GM12878 (cell line): Measurements from ENCODE around the gene BCORL1. TPM values are rescaled to one million over a fixed set of nuclear protein-coding genes. Genes with fewer than 3 reads are reported as not detected.

Experiments
- ATAC-seq: fragments of 200-7000 bp; cut with Tn5 transposase; 3 replicates; pipeline ENCODE4 v1.9.1; 2020; ENCODE audit warnings: mild to moderate bottlenecking, moderate library complexity
- BruUV-seq: library from RNA; stranded (reverse); fragments of 400-500 nt; replicated peaks from 2 replicates; lab custom pipeline; 2021; lab: Mats Ljungman, UMichigan
- CTCF ChIA-PET: fragments of 300-600 bp; sonication (Branson Sonifier 250); formaldehyde crosslinking; extraction: SDS; loops from one replicate; lab custom pipeline; 2021; ENCODE audit warnings: inconsistent platforms; lab: Yijun Ruan, JAX
- POLR2A ChIA-PET: fragments of 350-600 bp; formaldehyde crosslinking; extraction: SDS; loops from one replicate; lab custom pipeline; 2021; ENCODE audit warnings: inconsistent platforms; lab: Charles Lee
- RAD21 ChIA-PET: fragments of 300-600 bp; sonication (Branson Sonifier 250); formaldehyde crosslinking; loops from one replicate; lab custom pipeline; 2023; ENCODE audit warnings: antibody characterized with exemption; ENCODE audit not compliant: unreplicated experiment; lab: Charles Lee
- SMC1A ChIA-PET: fragments of 300-600 bp; sonication (Branson Sonifier 250); formaldehyde crosslinking; loops from one replicate; lab custom pipeline; 2023; ENCODE audit not compliant: unreplicated experiment, uncharacterized antibody; lab: Charles Lee
- DNase-seq: peaks from one replicate; pipeline ENCODE4 v3.0.0-alpha.2; 2011; ENCODE audit warnings: low read depth, low spot score
- FAIRE-seq: peaks from 3 replicates; lab custom pipeline; 2011; peaks lifted over from hg19 to GRCh38; lab: Jason Lieb, UNC
- H2AFZ ChIP-seq: 2 replicates; pipeline ENCODE4 v1.6.0; 2011; ENCODE audit warnings: low read depth, low read length, control low read depth; ENCODE audit not compliant: control insufficient read depth
- H3K27ac ChIP-seq: 2 replicates; pipeline ENCODE4 v1.5.1; 2011; ENCODE audit warnings: control low read depth; ENCODE audit not compliant: control insufficient read depth, insufficient read depth
- H3K27me3 ChIP-seq, 2 experiments: replicated peaks in 1 of 2; 2 replicates each; pipeline versions ENCODE4 v1.6.0 to v1.6.1; 2011; ENCODE audit warnings: low read length in 1 of 2; ENCODE audit not compliant: control insufficient read depth in 2 of 2, insufficient read depth in 2 of 2
- H3K36me3 ChIP-seq, 2 experiments: 2 replicates each; pipeline ENCODE4 v1.5.1; 2011; ENCODE audit warnings: low read length in 1 of 2; ENCODE audit not compliant: control insufficient read depth in 2 of 2, insufficient read depth in 2 of 2
- H3K4me1 ChIP-seq: 2 replicates; pipeline ENCODE4 v1.6.1; 2011; ENCODE audit warnings: mild to moderate bottlenecking, low read length, moderate library complexity, mixed read lengths; ENCODE audit not compliant: control insufficient read depth, insufficient read depth
- H3K4me2 ChIP-seq: 2 replicates; pipeline ENCODE4 v1.6.0; 2011; ENCODE audit warnings: control low read depth; ENCODE audit not compliant: control insufficient read depth, insufficient read depth
- H3K4me3 ChIP-seq: fragments of 200-600 bp; sonication (generic); 2 replicates; pipeline ENCODE4 v1.5.1; 2016
- H3K79me2 ChIP-seq: 2 replicates; pipeline ENCODE4 v1.6.0; 2011; ENCODE audit warnings: low read length; ENCODE audit not compliant: control insufficient read depth, insufficient read depth
- H3K9ac ChIP-seq: 2 replicates; pipeline ENCODE4 v1.8.0; 2011; ENCODE audit warnings: low read length, control low read depth, mixed read lengths; ENCODE audit not compliant: control insufficient read depth, insufficient read depth
- H3K9me3 ChIP-seq: replicated peaks from 3 replicates; pipeline ENCODE4 v1.5.1; 2011; ENCODE audit warnings: mild to moderate bottlenecking, low read length; ENCODE audit not compliant: control insufficient read depth, insufficient read depth
- H4K20me1 ChIP-seq: 2 replicates; pipeline ENCODE4 v1.6.0; 2011; ENCODE audit not compliant: control insufficient read depth, insufficient read depth
- ATF3 ChIP-seq: IDR thresholded peaks from 2 replicates; pipeline ENCODE4 v1.6.1; 2011; ENCODE audit warnings: low read depth, mild to moderate bottlenecking, low read length, moderate library complexity, borderline replicate concordance; ENCODE audit errors: extremely low read depth
- BCL11A ChIP-seq: IDR thresholded peaks from 2 replicates; pipeline ENCODE4 v1.6.1; 2011; ENCODE audit warnings: low read depth, low read length
- CEBPB ChIP-seq, 2 experiments: fragments of 150-350 bp in 1 of 2; IDR thresholded peaks; 2 replicates each; pipeline ENCODE4 v1.6.1; 2012 to 2014; ENCODE audit warnings: low read depth in 2 of 2, low read length in 2 of 2, borderline replicate concordance in 1 of 2, inconsistent platforms in 1 of 2
- EZH2 ChIP-seq: IDR thresholded peaks from 2 replicates; pipeline ENCODE4 v1.6.1; 2012; ENCODE audit warnings: low read depth, mild to moderate bottlenecking, control low read depth, inconsistent platforms, low read length, borderline replicate concordance; ENCODE audit not compliant: control insufficient read depth
- HDAC6 ChIP-seq: fragments of 200-600 bp; sonication (generic); IDR thresholded peaks from one replicate; pipeline ENCODE4 v1.8.0; 2017; ENCODE audit warnings: antibody characterized with exemption; ENCODE audit not compliant: unreplicated experiment
- HDGF ChIP-seq: fragments of 450-650 bp; IDR thresholded peaks from 2 replicates; pipeline ENCODE4 v1.6.1; 2016; ENCODE audit warnings: antibody characterized with exemption
- IRF3 ChIP-seq: fragments of 450-650 bp; IDR thresholded peaks from 2 replicates; pipeline ENCODE4 v1.6.1; 2014; ENCODE audit warnings: mild to moderate bottlenecking
- IRF4 ChIP-seq: IDR thresholded peaks from 2 replicates; pipeline ENCODE4 v1.6.1; 2011; ENCODE audit warnings: low read depth, low read length
- NFXL1 ChIP-seq: fragments of 450-650 bp; IDR thresholded peaks from 2 replicates; pipeline ENCODE4 v1.6.1; 2017; ENCODE audit warnings: antibody characterized with exemption, mild to moderate bottlenecking, borderline replicate concordance
- POLR2AphosphoS2 ChIP-seq: IDR thresholded peaks from 2 replicates; pipeline ENCODE4 v1.6.1; 2011; ENCODE audit warnings: low read depth, mild to moderate bottlenecking, low read length, improper control_type of control experiment, moderate library complexity
- RELA ChIP-seq: fragments of 450-650 bp; IDR thresholded peaks from 2 replicates; pipeline ENCODE4 v1.8.0; 2014; ENCODE audit warnings: borderline replicate concordance; ENCODE audit not compliant: partially characterized antibody
- SMC3 ChIP-seq: IDR thresholded peaks from 2 replicates; pipeline ENCODE4 v1.6.1; 2011; ENCODE audit warnings: low read length, improper control_type of control experiment, borderline replicate concordance
- SRF ChIP-seq, 2 experiments: IDR thresholded peaks; 2 replicates each; pipeline ENCODE4 v1.6.1; 2011; ENCODE audit warnings: low read depth in 2 of 2, low read length in 2 of 2, mild to moderate bottlenecking in 1 of 2, moderate library complexity in 1 of 2
- ZBTB11 ChIP-seq: fragments of 450-650 bp; formaldehyde crosslinking; IDR thresholded peaks from 2 replicates; pipeline ENCODE4 v1.5.0; 2022; ENCODE audit warnings: mild to moderate bottlenecking, missing genetic modification characterization
- WGBS: methylation state at CpG from one replicate; pipeline ENCODE4 v1.1.6; 2016; ENCODE audit warnings: low lambda C conversion rate; ENCODE audit not compliant: insufficient replicate concordance, insufficient coverage; ENCODE audit errors: missing lambda C conversion rate; 5-methylcytosine and 5-hydroxymethylcytosine counted together
- in situ Hi-C: fragments of 300-500 bp; cut with MboI; formaldehyde crosslinking; loops from 9 replicates; pipeline ENCODE4 v1.14.3; 2018; ENCODE audit warnings: mixed read lengths
- intact Hi-C: fragments of 100-400 bp; cut with micrococcal nuclease; formaldehyde crosslinking; loops from one replicate; pipeline ENCODE4 v1.14.2; 2022; ENCODE audit not compliant: unreplicated experiment
- polyA plus RNA-seq, 11 experiments: library from polyadenylated mRNA; depleted of rRNA in 4 of 11; unstranded in 6 of 11; stranded (reverse) in 5 of 11; fragments of >200 nt; fragmentation: Nextera tagmentation in 4 of 11; fragmentation: Illumina TruSeq in 1 of 11; extraction: Ambion mirVana in 4 of 11; extraction: Trizol in 1 of 11; gene quantifications; 1 replicate in 1 of 11; 2 replicates in 10 of 11; pipeline versions ENCODE4 v1.2.1 to v1.2.3, GENCODE V29; 2011 to 2016; ENCODE audit warnings: inconsistent platforms in 2 of 11, missing spikeins in 2 of 11, low read depth in 1 of 11
- total RNA-seq, 4 experiments: library from RNA; depleted of rRNA in 3 of 4; stranded (reverse); fragments of >200 nt in 3 of 4; fragmentation: Illumina TruSeq in 1 of 4; extraction: Trizol in 1 of 4; gene quantifications; 2 replicates each; pipeline versions ENCODE4 v1.2.1 to v1.2.3, GENCODE V29; 2013 to 2021

BCORL1 gene
- total and polyA plus RNA-seq, 10 of the 15 experiments (the other 5 are each of a cell fraction or from before 2014, with no cell fraction given), result 0.16 to 7.2 (median 0.94) TPM

- ChIA-PET POLR2A (no interaction called here), SMC1A (no interaction called here), CTCF (no interaction called here), RAD21 (no interaction called here)
- in situ Hi-C loops (no loop called here), intact Hi-C loops (no loop called here)
- no peak overlapping the region for H3K9ac ChIP-seq
- H3K9me3 ChIP-seq, result no peaks in the 10 kb centered on the region
- H4K20me1 ChIP-seq, result no peaks in the 10 kb centered on the region
- FAIRE-seq (no peak), DNase-seq (no peak), ATAC-seq (no peak)
- no peak overlapping the region for H3K4me3 ChIP-seq
- H3K4me1 ChIP-seq, result no peaks in the 10 kb centered on the region
- no peaks in the 10 kb centered on the region; a peak in 2 of 4 replicates for H3K27me3 ChIP-seq
- no peak for TF ChIP-seq IRF4
- TF ChIP-seq IRF3, result no peak
- TF ChIP-seq ATF3, result no peak
- no peak for TF ChIP-seq HDAC6
- TF ChIP-seq EZH2, result no peak
- no peak for TF ChIP-seq ZBTB11
- TF ChIP-seq HDGF, result no peak
- no peak for TF ChIP-seq SMC3
- TF ChIP-seq POLR2AphosphoS2, result no peak
- TF ChIP-seq NFXL1, result no peak
- TF ChIP-seq BCL11A, result no peak
- no peak for TF ChIP-seq CEBPB (IDR thresholded peaks at IDR 0.05; ENCODE audit: borderline replicate concordance in 1 of 2, low read depth in 2 of 2, low read length in 2 of 2)
- no peak for TF ChIP-seq RELA
- no peak for TF ChIP-seq SRF (IDR thresholded peaks at IDR 0.05; ENCODE audit: low read depth in 2 of 2, low read length in 2 of 2)
- no peak overlapping the region for H3K4me2 ChIP-seq
- H3K79me2 ChIP-seq, result no peaks in the 10 kb centered on the region
- no peak overlapping the region for H3K27ac ChIP-seq
- no peaks in the 10 kb centered on the region; a peak in 2 of 4 replicates for H3K36me3 ChIP-seq
- BruUV-seq, result no TSS peak
- H2AFZ ChIP-seq, result no peak overlapping the region
- WGBS, result 66% methylated on average over 15 of the region's 15 CpGs
Measured at GRCh38 chrX:130015181-130015580, 32.7 kb downstream of the BCORL1 start.
